ENCODE measurements around the gene ACAP3. TPM values are rescaled to one million over a fixed set of nuclear protein-coding genes. Genes with fewer than 3 reads are reported as not detected.

Gene ACAP3
- total RNA-seq, 4 donors from 2014 or later = 13.4 to 43.3 (median 18.8) TPM

- no peak for TF ChIP-seq CTCF (IDR thresholded peaks at IDR 0.05; ENCODE audit: low read depth)
Measured at GRCh38 chr1:1253314-1253713, 54.4 kb downstream of the ACAP3 start.

- TF ChIP-seq CTCF (IDR thresholded peaks at IDR 0.05; ENCODE audit: low read depth) = no peak
Measured at GRCh38 chr1:1250786-1251284, 56.9 kb downstream of the ACAP3 start.

- no peak for TF ChIP-seq CTCF (IDR thresholded peaks at IDR 0.05; ENCODE audit: low read depth)
Measured at GRCh38 chr1:1247341-1247913, 60.3 kb downstream of the ACAP3 start.

GRCh38 chr1:1246577-1247340 is 61.0 kb downstream of the ACAP3 start, which contains the start of gene C1QTNF12:
Gene C1QTNF12, minus strand, starts transcription at chr1:1246722. Its CDS starts 32 bp downstream, at chr1:1246690.
- no peak for TF ChIP-seq CTCF (IDR thresholded peaks at IDR 0.05; ENCODE audit: low read depth)

DNA sequence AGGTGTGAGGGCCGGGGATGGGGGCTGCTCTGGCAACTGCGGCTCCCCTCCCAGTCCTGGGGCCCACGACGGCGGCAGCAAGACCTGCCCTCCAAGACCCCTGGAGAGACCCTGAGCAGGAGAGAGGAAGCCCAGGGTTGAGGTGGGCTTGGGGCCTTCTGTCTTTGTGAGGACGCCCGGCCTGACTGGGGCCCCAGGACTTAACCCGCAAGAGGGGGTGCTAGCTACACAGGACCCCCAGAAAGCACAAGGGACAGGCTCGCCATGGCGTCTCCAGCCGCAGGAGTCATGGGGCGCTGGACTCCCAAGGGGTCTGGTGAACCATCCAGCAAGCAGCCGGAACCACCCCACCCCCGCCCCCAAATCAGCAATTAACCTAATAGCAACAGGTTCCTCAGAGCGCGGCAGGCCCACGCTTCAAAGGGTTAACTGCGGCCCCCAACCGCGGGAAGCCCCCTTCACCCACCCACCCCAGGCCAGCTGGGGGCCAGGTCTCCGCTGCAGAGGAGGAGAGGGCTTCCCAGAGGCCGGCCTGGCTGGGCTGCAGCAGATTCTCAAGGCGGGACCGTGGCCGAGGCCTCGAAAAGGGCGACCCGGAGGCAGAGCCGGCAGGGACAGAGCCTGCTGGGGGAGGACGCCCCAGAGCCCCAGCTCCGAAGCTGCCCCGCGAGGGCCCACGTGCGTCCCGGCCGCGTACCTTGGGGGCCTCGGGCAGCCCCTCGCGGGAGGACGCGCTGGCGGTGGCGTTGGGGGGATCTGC is 61.7 kb downstream of the ACAP3 start:
- TF ChIP-seq CTCF (IDR thresholded peaks at IDR 0.05; ENCODE audit: low read depth) = no peak

DNA sequence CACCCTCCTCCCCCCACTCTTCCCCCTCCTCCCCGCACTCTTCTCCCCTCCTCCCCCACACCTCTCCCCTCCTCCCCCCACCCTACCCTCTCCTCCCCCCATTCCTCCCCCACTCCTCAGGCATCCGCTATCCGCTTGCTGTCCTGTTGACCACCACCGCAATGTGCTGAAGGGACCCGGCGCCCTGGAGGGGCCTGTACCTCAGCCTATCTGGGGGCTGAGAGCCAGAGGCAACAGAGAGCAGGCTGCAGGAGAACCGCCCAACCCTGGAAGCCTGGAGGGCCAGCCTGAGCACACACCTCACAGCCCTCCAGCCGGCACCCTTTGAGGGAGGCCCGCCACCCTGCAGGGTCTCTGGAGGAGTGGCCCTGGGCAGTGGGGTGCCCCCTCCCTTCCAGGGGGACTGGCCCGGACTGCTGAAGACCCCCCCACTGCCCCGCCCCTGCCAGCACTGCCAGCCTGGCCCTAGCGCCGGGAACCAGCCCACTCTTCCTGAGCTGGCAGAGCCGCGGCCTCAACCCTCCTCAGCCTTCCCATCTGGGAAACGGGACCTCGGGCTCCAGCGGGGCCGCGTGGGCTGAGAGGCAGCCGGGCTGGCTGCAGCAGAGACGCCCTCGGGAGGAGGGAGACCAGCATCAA is 62.4 kb downstream of the ACAP3 start:
- TF ChIP-seq CTCF (IDR thresholded peaks at IDR 0.05; ENCODE audit: low read depth) = no peak

All from subcutaneous adipose tissue (tissue), 4 donors.